Stimulated activated CD4-positive, alpha-beta T cell treated with anti-CD3 and anti-CD28 coated beads, Interleukin-4, amount 100 ng/mL, for 48 hours (primary cell): ENCODE data around the gene OR8G1.
"Not testable (repeated sequence)": the region's sequence is repeated elsewhere in the genome, so short reads cannot be mapped to it uniquely, and the experiment has no call there.

Source experiments
- DNase-seq, 2 donors: peaks; one replicate each; pipeline ENCODE4 v3.0.0-alpha.2; 2020; ENCODE audit warnings: low read depth in 2 of 2

OR8G1 gene

DNA sequence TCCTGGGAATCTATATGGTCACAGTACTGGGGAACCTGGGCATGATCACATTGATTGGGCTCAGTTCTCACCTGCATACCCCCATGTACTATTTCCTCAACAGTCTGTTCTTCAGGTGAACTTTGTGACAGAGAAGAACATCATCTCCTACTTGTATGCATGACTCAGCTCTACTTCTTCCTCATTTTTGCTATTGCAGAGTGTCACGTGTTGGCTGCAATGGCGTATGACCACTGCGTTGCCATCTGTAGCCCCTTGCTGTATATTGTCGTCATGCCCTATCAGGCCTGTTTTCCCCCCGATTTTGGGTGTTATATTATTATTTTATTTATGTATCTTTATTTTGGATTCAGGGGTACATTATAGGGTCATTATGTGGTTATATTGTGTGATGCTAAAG lies 2.4 kb upstream of the OR8G1 start:
- no peak for DNase-seq

DNA sequence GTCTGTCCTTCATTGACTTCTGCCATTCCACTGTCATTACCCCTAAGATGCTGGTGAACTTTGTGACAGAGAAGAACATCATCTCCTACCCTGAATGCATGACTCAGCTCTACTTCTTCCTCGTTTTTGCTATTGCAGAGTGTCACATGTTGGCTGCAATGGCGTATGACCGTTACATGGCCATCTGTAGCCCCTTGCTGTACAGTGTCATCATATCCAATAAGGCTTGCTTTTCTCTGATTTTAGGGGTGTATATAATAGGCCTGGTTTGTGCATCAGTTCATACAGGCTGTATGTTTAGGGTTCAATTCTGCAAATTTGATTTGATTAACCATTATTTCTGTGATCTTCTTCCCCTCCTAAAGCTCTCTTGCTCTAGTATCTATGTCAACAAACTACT lies 9.0 kb downstream of the OR8G1 start:
- not testable (repeated sequence) for DNase-seq

DNA sequence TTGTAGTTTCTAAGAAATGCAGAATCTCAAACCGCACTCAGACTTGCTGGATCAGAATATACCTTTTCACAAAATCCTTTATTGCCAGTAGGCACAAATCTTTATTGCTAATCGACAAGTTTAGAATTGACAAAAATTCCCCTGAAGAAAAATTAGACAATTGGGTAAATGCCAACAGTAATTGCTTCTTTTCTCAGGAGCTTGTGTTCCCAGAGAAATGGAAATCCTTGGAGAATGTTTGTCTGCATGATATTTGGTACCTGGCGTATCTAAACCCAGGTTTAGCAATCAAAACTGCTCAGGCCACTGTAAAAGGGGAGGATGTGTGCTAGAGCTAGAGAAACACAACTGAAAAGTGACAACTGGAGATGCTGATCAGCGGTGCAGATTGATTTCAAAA lies 15.2 kb downstream of the OR8G1 start, which contains the start of gene OR8G5:
TSS of gene OR8G5 (plus strand) at position 301 of the 400 bp plus-strand sequence. CDS start 8,556 bp downstream, outside the sequence.
- no peak for DNase-seq

DNA sequence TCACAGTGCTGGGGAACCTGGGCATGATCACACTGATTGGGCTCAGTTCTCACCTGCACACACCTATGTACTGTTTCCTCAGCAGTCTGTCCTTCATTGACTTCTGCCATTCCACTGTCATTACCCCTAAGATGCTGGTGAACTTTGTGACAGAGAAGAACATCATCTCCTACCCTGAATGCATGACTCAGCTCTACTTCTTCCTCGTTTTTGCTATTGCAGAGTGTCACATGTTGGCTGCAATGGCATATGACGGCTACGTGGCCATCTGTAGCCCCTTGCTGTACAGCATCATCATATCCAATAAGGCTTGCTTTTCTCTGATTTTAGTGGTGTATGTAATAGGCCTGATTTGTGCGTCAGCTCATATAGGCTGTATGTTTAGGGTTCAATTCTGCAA lies 24.1 kb downstream of the OR8G1 start:
- DNase-seq = not testable (repeated sequence)

DNA sequence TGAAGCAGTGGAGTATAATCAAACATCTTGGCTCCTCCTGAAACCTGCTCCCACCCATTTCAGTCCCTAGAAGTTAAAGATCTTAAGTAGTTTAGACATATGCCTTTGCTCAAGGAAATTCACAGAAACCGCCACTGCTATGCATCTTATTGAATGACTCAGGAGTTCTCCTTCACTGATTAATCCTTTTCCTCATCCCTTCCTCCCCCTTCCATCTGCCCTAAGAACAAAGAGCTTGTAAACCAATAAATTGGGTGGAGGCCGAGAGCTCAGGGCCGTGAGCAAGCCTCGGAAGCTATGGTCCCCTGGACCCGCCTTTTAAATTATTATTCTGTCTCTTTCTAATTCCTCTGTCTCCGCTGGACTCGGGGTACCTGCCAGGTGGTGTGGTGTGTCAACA lies 30.0 kb downstream of the OR8G1 start:
- DNase-seq = not testable (repeated sequence)

DNA sequence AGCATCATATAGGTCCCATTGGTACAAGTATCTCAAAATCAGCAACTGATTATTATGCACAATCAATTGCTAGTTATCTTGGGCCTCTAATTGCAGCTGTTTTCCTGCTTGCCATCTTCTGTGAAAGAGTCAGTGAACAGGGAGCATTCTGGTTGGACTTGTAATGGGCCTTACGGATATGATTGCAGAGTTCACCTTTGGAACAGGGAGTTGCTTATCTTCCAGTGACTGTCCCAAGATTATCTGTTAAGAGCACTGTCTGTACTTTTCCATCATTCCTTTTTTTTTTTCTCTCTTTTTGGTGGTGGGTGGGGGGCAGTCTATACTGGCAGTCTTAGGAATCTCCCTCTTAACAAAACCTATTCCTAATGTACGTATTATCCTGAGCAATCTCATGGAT lies 33.1 kb downstream of the OR8G1 start:
- no peak for DNase-seq

DNA sequence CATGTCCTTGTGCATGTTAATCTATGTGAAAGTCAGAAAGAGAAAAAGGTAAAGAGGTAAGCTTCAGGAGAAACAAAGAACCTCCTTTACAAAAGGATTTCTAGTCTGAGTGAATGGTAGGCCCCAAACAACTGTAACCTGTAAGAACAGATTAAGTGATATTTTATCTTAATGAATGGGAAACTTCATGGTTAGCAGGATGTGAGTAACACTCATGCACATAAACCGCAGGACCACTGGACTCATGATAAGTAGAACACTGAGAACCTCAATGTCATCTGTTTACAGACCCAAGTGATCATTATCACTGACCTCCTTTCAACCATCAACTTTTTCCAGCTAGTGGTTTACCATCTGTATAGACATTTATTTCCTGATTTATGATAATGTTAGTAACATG lies 35.2 kb downstream of the OR8G1 start:
- DNase-seq = peak in 1 of 2 donors; percentile 4

DNA sequence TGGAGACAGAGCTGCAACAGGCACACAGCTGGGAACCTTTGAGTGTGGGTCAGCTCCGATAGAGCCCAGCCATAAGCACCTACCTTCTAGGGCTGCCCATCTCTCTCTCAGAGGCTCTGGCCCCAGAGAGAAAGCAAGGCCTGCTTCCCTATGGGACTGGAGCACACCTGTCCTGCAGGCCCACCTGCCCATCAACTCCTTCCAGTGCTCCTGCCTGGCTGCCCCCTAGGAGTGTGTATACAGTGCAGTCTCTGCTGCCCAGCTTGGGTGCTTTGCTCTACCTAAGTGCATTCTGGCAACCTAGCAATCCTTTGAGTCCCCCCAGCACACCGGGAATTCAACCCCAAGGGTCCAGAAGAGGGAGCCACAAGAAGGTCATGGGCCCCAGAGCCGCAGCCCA lies 36.3 kb downstream of the OR8G1 start:
- no peak for DNase-seq

DNA sequence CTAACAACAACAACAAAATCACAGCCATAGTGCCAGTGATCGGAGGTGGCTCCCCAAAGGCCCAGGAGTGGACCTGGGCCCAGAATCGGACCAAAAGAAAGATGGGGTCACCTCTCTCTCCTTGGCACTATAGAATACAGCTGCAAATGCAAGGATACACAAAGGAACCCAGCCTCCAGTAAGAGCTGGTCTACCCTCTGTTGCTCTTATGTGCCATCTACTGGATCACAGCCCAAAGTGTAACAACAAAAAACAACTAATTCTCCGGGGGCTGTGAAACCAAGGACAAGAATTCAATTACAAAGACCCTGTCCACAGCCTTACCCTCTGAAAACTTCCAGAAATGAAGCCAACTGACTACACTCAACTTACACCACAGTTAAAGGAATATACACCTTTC lies 36.9 kb downstream of the OR8G1 start:
- no peak for DNase-seq

DNA sequence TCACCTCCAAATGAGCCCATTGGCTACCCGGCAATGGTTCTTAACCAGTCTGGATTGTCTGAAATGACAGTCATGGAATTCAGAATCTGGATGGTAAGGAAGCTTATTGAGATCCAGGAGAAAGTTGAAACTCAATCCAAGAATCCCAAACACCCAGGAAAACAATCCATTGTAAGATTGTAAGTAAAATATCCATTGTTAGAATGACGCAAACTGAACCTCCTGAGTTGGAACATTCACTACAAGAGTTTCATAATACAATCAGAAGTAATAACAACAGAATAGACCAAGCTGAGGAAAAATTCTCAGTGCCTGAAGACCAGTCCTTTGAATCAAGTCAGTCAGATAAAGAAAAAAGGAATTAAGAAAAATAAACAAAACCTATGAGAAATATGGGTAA lies 37.4 kb downstream of the OR8G1 start:
- DNase-seq = no peak

DNA sequence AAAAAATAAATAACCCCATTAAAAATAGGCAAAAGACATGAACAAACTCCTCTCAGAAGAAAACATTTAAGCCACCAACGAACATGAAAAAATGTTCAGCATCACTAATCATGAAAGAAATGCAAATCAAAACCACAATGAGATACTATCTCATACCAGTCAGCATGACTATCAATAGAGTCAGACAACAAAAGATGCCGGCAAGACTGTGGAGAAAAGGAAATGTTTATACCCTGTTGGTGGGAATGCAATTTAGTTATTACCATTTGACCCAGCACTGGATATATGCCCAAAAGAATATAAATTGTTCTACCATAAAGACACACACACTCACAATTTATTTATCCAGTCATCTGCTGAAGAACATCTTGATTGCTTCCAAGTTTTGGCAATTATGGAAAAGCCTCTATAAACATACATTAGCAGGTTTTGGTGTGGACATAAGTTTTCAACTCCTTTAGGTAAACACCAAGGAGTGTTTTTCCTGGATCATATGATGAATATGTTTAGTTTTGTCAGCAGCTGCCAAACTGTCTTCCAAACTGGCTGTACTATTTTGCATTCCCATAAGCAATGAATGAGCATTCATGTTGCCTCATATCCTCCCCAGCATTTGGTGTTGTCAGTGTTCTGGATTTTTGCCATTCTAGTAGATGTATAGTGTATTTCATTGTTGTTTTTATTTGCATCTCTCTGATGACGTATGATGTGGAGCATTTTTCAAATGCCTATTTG lies 44.9 kb downstream of the OR8G1 start:
- DNase-seq = no peak

DNA sequence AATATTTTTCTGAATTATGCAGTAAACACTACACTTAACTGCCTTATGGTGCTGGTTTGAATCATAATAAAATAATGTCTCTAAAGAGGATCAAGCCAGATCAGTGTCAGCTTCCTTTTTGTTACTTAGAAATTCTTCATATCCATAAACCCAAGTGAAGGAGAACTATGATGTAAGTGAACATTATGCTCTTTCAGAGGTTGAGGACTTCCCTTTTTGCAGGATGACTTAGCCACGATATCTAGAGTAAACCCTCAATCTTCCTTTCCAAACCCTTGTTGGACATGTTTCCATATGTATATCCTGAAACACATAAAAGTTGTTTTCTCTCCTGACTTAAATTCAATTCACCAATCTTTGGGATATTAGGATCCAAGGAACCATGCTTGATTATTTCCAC lies 53.8 kb downstream of the OR8G1 start:
- DNase-seq = no peak

DNA sequence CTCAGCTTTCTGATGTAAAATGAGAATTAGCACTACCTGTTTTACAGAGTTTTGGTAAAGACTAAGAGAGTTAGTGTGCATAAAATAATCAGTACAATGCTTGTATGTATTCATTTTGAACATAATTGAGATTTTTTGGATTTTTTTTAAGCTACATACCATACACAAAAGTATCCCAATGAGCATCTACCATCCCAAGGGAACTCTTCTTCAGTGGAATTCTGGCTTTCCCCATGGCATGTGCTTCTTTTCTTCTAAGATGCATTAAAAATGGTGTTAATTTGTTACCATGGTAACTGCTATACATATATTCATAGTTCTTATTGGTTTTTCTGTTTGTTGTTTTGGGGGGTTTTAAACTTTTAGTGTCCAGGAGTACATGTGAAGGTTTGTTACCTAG lies 55.1 kb downstream of the OR8G1 start:
- no peak for DNase-seq

DNA sequence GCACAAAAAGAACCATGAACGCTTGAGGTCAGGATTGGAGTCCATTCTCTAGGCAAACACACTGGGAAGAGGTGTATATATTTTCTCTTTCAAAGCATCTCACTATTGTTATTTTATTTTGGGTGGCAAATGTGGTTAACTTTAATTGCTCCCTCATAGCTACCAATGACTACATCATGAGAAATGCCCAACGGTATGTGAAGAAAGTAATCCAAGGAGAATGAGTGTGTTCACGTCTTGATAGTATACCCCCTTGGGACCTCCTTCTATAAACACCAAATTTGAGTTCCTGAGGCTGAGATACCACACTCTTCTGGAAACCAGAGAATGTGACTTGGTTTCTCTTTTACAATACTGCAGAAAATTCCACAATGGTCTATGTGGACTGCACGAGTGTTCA lies 57.0 kb downstream of the OR8G1 start:
- no peak for DNase-seq

DNA sequence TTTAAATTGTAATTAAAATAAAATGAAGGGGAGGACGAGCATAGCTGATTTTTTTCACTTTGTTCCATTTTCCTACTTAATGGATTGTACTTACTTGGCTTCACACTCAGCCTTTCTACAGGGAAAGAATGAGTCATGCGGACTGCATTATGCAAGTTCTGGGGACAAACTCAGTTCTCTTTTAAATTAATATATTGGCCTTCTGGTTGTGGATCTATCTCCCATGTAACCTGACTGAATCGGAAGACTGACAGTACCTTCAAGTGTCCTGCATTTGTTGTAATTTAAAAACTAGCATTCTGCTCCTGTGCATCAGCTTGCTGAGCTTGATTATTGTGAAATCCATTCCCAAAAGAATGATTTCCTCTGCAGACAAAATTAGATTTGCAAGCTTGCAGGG lies 60.7 kb downstream of the OR8G1 start:
- no peak for DNase-seq

DNA sequence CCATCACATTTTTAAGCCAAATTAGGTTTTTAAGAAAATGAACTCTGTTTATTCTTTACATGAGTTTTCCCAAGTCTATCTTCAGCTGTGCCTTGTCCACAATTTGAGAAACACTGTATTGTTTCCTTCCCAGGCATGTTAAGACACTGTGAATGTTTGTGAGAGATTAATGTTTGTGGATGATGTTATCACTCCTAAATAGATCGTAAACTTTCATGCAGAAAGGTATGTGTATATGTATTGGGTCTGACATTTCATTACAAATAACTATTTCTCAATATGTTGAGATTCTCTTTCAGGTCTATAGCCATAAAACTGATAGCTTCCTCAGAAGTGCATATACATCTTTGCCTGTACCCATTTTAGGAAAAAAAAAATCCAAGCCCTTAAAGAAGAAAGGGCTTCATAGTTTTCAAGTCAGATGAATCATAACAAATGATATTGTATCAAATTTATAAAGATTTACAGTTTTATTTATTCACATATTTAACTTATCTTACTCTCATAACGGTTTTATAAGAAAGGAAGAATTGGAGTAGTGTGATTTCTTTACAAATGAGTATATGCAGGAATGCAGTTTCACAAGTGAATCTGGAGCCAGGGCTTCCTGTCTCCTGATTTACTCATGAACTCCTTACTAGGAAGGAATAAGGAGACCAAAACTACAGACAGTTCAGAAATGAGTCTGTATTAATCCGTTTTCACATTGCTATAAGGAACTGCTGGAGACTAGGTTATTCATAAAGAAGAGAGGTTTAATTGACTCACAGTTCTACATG lies 61.6 kb downstream of the OR8G1 start:
- DNase-seq = no peak
